Activated CD4-positive, alpha-beta T cell treated with anti-CD3 and anti-CD28 coated beads, Interleukin-2, amount 50 U/mL, for 24 hours (primary cell): ENCODE data around the gene DPH2.
A peak's percentile ranks its signal among the peaks of the same experiment; 100 is the strongest.

Experiments used
- DNase-seq, 2 donors: peaks; one replicate each; pipeline ENCODE4 v3.0.0-alpha.2; 2020; ENCODE audit warnings: low read depth in 1 of 2, low spot score in 1 of 2

The DPH2 gene

DNA sequence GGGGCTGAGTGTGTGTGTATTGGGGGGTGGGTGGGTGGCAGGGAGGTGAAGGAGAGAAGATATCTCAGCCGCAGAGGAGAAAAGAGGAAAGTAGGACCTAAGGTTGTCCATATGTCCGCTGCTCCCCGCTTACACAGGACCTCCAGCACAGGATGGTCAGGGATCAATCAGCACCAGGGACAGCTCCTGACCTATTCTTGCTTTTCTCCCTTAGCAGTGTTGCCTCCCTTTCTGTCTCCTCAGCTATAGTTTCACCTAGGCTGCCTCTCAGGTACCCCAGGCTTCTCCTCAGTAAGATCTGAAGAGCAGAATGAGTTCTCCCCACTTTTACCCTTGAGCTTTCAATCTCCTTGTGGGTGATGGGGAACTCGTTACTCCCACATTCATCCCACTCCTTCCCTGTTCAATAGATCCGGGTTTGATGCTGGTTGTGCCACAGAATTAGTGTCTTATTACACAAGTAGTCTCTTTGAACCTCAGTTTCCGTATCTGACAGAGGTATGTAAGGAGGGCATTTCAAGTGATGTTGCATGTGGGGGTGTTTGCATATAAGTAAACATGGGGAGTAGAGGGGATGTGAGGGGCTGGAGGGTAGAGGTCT is 1.4 kb upstream of the DPH2 start:
- DNase-seq: no peak

DNA sequence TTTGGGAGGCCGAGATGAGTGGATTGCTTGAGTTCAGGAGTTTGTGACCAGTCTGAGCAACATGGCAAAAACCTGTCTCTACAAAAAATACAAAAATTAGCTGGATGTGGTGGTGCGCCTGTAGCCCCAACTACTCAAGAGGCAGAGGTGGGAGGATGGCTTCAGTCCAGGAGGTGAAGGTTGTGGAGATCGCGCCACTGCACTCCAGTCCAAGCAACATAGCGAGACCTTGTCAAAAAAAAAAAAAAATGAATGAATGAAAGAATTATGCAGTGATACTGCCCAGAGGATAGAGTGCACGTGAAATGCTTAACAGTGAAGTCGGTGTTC is 429 bp upstream of the DPH2 start:
- DNase-seq: no peak

DNA sequence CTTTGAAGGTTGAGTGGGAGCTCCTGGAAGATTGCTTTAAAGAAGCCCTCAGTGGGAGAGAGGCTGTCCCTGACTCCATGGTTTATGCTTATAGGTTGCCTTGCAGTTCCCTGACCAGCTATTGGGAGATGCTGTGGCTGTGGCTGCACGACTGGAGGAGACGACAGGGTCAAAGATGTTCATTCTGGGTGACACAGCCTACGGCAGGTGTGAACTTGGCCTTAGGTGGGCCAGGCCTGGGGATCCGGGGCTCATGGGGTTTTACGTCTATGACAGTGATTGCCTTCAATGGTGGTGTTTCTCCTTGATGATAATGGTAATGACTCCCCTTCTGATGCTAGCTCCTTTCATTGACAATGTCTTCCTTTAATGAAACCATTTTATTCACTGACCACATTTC is 692 bp downstream of the DPH2 start:
- DNase-seq: no peak

DNA sequence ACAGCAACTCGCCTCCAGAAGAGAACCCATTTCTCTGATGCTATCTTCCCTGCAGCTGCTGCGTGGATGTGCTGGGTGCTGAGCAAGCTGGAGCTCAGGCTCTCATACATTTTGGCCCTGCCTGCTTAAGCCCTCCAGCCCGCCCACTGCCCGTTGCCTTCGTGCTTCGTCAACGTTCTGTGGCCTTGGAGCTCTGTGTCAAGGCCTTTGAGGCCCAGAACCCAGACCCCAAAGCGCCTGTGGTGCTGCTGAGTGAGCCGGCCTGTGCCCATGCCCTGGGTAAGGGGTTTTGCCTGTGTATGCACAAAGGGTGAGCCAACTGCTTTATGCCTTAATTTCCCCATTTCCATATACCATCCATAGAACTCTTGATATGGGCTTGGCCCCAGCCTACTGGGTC is 1.1 kb downstream of the DPH2 start:
- DNase-seq: no peak

GRCh38 chr1:43971336-43971980 is 1.6 kb downstream of the DPH2 start:
- no peak for DNase-seq

GRCh38 chr1:43973981-43974442 is 4.2 kb downstream of the DPH2 start:
- no peak for DNase-seq

GRCh38 chr1:43974443-43975248 is 4.8 kb downstream of the DPH2 start, which contains the start of gene ATP6V0B:
Gene ATP6V0B, plus strand, starts transcription at chr1:43974960. Its CDS starts 81 bp downstream, at chr1:43975041.
- peak; percentile 90 to 91 for DNase-seq

- peak in 1 of 2 donors; percentile 11 for DNase-seq
Observed at GRCh38 chr1:43975249-43975961, 5.6 kb downstream of the DPH2 start.

- DNase-seq: no peak
Observed at GRCh38 chr1:43976045-43976444, 6.2 kb downstream of the DPH2 start.

- no peak for DNase-seq
Observed at GRCh38 chr1:43976890-43977289, 7.1 kb downstream of the DPH2 start.

- no peak for DNase-seq
Observed at GRCh38 chr1:43977376-43978263, 7.8 kb downstream of the DPH2 start.

GRCh38 chr1:43978264-43978550 is 8.4 kb downstream of the DPH2 start:
- DNase-seq: no peak

GRCh38 chr1:43978551-43979260 is 8.9 kb downstream of the DPH2 start, which contains the start of gene B4GALT2:
Gene B4GALT2, plus strand, starts transcription at chr1:43979210. Its CDS starts 1,951 bp downstream, at chr1:43981161.
- DNase-seq: no peak

GRCh38 chr1:43979261-43979527 is 9.4 kb downstream of the DPH2 start:
- DNase-seq: no peak

DNA sequence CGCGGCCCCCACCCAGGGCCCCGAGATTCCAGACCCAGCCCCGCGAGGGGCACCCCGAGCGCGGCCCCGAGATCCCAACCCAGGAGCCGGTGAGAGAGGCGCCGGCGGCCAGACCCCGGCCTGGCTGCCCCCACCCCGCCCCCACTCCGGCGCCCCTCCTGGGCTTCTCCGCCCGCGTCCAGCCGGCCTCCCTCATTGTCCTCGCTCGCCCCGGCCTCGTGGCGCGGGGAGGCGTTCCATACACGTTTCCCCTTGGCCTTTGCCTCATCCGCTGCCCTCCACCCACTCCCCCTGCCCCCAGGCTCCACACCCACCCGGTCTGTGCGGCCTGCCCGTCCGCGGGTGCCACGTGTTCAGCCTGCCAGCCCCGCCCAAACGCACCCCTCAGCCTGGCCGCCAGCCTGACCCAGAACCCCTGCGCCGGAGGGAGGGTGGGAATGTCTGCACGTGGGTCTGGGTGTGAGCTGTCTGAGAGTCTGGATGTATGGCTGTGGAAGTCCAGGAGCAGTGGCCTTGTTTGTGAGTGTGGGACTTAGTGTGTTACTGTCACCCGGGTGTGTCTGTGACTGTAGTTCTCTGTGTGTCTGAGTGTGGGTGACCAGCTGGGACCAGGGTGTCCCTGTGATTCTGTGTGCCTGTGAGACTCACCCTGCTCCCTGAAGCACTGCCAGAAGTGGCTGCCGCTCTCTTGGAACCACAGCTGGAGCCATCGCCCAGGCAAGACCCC is 9.9 kb downstream of the DPH2 start:
- peak in 1 of 2 donors; percentile 11 for DNase-seq

DNA sequence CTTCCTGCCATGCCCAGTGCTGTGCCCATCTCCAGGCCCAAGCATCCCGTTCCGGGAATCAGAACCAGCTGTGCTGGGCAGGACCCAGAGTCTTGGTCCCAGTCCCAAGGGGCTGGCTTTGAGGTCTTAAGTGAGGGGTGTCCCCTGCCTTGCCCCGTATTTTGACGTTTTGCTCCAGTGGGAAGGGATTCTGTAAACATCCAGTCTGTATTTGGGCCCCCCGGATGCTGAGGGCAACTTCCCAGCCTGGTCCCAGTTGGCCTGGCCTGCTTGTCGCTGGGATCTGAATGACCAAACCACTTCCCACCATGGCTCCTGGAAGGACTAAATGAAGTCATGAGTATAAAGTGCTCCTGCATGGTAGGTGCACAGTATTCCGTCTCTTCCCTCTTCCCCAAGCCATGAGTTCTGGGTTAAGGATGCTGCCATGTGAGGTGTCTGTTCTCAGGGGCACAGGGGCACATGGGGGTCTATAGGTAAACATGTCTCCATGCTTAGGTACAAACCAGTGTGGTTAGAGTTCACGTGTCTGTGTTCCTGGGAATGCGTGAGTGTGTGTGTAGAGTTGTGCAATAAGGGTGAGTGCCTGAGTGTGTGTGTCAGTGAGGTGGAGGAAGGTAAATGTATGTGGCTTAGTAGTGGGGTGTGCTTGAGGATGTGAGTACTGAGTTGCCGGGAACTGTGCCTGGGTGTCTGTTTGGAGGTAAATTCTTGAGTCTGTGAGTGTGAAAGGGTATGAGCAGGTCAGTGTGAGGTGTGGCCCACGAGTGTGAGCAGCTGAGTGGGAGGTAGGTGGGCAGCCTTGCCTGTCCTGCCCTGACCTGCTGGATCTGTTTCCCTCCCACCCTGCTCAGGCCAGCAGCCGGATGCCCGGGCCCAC is 10.7 kb downstream of the DPH2 start:
- DNase-seq: no peak

GRCh38 chr1:43981135-43981491 is 11.3 kb downstream of the DPH2 start:
- DNase-seq: no peak

DNA sequence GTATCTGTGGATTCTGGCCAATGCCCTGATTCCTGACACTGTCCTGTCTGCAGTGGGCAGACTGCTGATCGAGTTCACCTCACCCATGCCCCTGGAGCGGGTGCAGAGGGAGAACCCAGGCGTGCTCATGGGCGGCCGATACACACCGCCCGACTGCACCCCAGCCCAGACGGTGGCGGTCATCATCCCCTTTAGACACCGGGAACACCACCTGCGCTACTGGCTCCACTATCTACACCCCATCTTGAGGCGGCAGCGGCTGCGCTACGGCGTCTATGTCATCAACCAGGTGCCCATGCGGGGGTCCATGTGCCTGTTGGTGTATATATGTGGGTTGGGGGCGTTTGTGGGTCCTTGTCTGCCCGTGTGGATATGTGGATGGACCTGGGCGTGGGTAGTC is 11.8 kb downstream of the DPH2 start:
- DNase-seq: no peak

DNA sequence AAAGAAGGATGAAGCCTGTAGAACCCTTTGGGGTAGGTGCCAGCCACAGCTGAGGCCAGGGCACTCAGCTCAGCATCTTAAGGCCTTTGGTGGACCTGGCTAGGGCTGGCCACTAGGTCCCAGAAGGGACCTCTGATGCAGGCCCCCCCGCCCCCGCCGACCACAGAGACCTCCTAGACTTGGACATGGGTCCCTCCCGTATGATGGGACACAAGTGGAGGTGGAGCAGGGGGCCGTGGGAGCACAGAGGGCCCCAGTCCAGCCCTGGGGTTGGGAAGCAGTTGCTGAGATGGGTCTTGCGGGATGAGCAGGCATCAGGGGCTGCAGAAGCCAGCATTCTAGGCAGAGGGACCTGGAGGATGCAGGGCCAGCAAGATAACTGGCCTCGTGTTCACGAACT is 12.4 kb downstream of the DPH2 start:
- no peak for DNase-seq
